Right lobe of liver (tissue), 4 donors: Measurements from ENCODE around the gene GID8.

Experiments
- CTCF ChIP-seq, 4 donors: fragments of 200-600 bp in 3 of 4; fragments of 450-650 bp in 1 of 4; IDR thresholded peaks; one replicate each; pipeline versions ENCODE4 v1.5.1 to v1.8.0; 2016 to 2022; ENCODE audit warnings: antibody characterized with exemption in 4 of 4, mild to moderate bottlenecking in 2 of 4
- POLR2A ChIP-seq: fragments of 450-650 bp; IDR thresholded peaks from one replicate; pipeline ENCODE4 v1.6.1; 2017; ENCODE audit warnings: antibody characterized with exemption, mild to moderate bottlenecking
- donor health status: DM: no; HTN: no; CAD: no.
- donor health status: DM: no; HTN: no; CAD: no.
- donor health status: DM: no; HTN: yes; CAD: no.

DNA sequence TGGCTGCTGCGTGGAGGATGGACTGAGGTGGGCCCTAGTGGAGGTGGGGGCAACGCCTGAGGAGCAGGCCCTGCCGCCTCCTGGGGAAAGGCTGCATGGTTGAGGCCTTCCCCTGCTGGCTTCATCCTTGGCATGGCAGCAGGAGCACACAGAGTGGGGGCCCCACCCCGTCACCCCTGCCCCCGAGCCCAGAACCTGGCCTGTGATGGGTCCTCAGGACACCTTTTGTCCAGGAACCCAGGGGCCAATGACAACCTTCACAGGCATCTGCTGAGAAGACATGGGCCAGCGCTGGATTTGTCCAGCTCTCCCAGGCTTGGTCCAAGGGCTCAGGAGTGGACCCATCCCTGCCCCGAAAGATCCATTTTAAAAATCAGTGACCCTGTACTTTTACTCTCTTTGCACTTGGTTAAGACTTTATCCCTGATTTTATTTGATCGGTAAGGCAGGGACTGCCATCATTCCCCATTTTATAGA, 14.0 kb downstream of the GID8 start:
- no peak for TF ChIP-seq CTCF (IDR thresholded peaks at IDR 0.05)
- TF ChIP-seq POLR2A = no peak
